NCI-H1436 treated with DMSO at 0.1 percent for 48 hours (cell line): ENCODE measurements around the gene TMEM179.
"Not testable (repeated sequence)": the region's sequence is repeated elsewhere in the genome, so short reads cannot be mapped to it uniquely, and the experiment has no call there.

Source experiments
- DNase-seq: peaks from one replicate; lab custom pipeline; 2025; lab: John Stamatoyannopoulos, UW

TMEM179 gene

GRCh38 chr14:104604458-104605449 lies at the start of gene TMEM179:
TMEM179 (minus strand) TSS chr14:104604772; CDS start chr14:104604741, 31 bp downstream.
- no peak for DNase-seq

- DNase-seq, result no peak
These were observed 49.5 kb upstream of the TMEM179 start for GRCh38 chr14:104654119-104654518.

- DNase-seq, result not testable (repeated sequence)
These were observed 48.8 kb upstream of the TMEM179 start for GRCh38 chr14:104653130-104653920.

- DNase-seq, result no peak
These were observed 47.8 kb upstream of the TMEM179 start for GRCh38 chr14:104652386-104652785.

- no peak for DNase-seq
These were observed 47.3 kb upstream of the TMEM179 start for GRCh38 chr14:104651876-104652260.

- no peak for DNase-seq
These were observed 46.7 kb upstream of the TMEM179 start for GRCh38 chr14:104650981-104651875.

- no peak for DNase-seq
These were observed 45.7 kb upstream of the TMEM179 start for GRCh38 chr14:104650057-104650980.

GRCh38 chr14:104647467-104648043 lies 43.0 kb upstream of the TMEM179 start:
- no peak for DNase-seq

- no peak for DNase-seq
These were observed 40.2 kb upstream of the TMEM179 start for GRCh38 chr14:104644656-104645378.

GRCh38 chr14:104644091-104644635 lies 39.6 kb upstream of the TMEM179 start:
- DNase-seq, result no peak

- no peak for DNase-seq
These were observed 38.7 kb upstream of the TMEM179 start for GRCh38 chr14:104643306-104643705.

GRCh38 chr14:104642540-104642868 lies 37.9 kb upstream of the TMEM179 start:
- no peak for DNase-seq

- no peak for DNase-seq
These were observed 37.4 kb upstream of the TMEM179 start for GRCh38 chr14:104641753-104642539.

- DNase-seq, result no peak
These were observed 36.1 kb upstream of the TMEM179 start for GRCh38 chr14:104640681-104641080.

- DNase-seq, result no peak
These were observed 35.4 kb upstream of the TMEM179 start for GRCh38 chr14:104639885-104640548.

GRCh38 chr14:104639471-104639870 lies 34.9 kb upstream of the TMEM179 start:
- DNase-seq, result no peak

GRCh38 chr14:104638927-104639450 lies 34.4 kb upstream of the TMEM179 start:
- no peak for DNase-seq

GRCh38 chr14:104638190-104638589 lies 33.6 kb upstream of the TMEM179 start:
- DNase-seq, result no peak
